ENCODE results near the gene CD79A.

The CD79A gene

DNA sequence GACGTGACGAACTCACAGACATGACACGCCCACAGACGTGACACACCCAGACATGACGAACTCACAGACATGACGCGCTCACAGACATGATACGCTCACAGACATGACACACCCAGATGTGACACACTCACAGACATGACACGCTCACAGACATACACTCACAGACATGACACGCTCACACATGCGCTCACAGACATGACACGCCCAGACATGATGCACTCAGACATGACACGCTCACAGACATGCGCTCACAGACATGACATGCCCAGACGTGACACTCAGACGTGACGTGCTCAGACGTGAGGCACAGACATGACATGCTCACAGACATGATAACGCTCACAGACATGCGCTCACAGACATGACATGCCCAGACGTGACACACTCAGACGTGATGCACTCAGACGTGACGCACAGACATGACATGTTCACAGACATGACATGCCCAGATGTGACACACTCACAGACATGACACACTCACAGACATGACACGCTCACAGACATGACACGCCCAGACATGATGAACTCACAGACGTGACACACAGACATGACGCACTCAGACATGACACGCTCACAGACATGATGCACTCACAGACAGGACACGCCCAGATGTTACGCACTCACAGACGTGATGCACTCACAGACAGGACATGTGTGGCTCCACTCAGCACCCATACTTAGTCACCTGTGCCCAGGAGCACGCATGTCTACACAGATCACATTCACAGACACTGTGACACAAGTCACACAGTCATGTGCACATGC lies 43.1 kb downstream of the CD79A start:
- no peak overlapping the region for H3K9ac ChIP-seq
- peak overlapping the region in 8 of 11 experiments; percentile 73 to 91 (median 87); a peak in 15 of 22 replicates for H3K4me2 ChIP-seq
- no peak for TF ChIP-seq Cebpa-rat (IDR thresholded peaks at IDR 0.05)
- peaks cover 57 to 74% (median 72%) of the 10 kb centered on the region in 11 experiments for H3K27me3 ChIP-seq
- H3K9me3 ChIP-seq (replicated peaks in 1 of 11) = no peaks in the 10 kb centered on the region
- no peak overlapping the region for H3K4me3 ChIP-seq
- peaks cover 0 to 15% (median 5%) of the 10 kb centered on the region in 11 experiments; a peak in 10 of 22 replicates for H4K20me1 ChIP-seq
- no peak overlapping the region for H3K27ac ChIP-seq
- no peaks in the 10 kb centered on the region for H3K36me3 ChIP-seq
- H3K4me1 ChIP-seq = peaks cover 23 to 29% (median 26%) of the 10 kb centered on the region in 10 experiments

DNA sequence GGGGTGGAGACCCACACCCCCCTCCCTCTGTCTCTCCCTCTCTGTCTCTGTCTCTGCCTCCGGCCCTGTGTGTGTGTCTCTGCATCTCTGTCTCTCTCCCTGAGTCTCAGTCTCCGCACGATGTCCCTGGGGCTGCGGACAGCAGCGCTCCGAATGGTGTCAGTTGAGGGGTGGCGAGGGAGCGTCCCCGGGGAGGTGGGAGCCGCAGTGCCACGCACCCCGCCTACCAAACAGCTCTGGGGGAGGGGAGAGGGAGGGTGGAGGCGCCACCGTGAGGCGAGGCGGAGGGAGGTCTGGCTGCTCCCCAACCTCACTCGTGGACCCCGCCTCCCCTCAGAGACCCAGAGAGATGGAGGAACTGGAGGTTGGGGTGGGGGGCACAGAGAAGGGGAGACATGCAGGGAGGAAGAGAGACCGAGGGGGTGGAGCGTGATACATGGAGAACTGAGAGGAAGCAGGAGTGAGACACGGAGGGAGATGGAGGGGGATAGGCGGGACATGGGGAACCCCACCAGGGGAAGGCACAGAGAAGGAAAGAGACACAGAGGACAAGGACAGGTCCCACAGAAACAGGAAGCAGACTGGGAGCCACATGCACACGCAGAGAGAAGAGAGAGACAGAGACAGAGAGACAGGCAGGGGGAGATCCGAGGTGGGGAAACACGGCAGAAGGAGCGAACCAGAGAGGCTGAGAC lies 44.0 kb downstream of the CD79A start:
- TF ChIP-seq Cebpa-rat (IDR thresholded peaks at IDR 0.05) = no peak
- Histone ChIP-seq H3K27me3 (peaks cover 57 to 74% (median 72%) of the 10 kb centered on the region in 11 experiments), H3K27ac (no peak overlapping the region), H3K4me3 (peak overlapping the region in 5 of 10 experiments; percentile 9 to 48 (median 39); a peak in 9 of 20 replicates), H3K36me3 (no peaks in the 10 kb centered on the region), H3K4me2 (peak overlapping the region; percentile 73 to 93 (median 86)), H4K20me1 (peaks cover 0 to 12% (median 0%) of the 10 kb centered on the region in 11 experiments; a peak in 6 of 22 replicates), H3K9me3 (replicated peaks in 1 of 11) (no peaks in the 10 kb centered on the region), H3K9ac (peak overlapping the region in 9 of 11 experiments; percentile 3 to 55 (median 36); a peak in 12 of 22 replicates), H3K4me1 (peaks cover 17 to 23% (median 20%) of the 10 kb centered on the region in 10 experiments)

DNA sequence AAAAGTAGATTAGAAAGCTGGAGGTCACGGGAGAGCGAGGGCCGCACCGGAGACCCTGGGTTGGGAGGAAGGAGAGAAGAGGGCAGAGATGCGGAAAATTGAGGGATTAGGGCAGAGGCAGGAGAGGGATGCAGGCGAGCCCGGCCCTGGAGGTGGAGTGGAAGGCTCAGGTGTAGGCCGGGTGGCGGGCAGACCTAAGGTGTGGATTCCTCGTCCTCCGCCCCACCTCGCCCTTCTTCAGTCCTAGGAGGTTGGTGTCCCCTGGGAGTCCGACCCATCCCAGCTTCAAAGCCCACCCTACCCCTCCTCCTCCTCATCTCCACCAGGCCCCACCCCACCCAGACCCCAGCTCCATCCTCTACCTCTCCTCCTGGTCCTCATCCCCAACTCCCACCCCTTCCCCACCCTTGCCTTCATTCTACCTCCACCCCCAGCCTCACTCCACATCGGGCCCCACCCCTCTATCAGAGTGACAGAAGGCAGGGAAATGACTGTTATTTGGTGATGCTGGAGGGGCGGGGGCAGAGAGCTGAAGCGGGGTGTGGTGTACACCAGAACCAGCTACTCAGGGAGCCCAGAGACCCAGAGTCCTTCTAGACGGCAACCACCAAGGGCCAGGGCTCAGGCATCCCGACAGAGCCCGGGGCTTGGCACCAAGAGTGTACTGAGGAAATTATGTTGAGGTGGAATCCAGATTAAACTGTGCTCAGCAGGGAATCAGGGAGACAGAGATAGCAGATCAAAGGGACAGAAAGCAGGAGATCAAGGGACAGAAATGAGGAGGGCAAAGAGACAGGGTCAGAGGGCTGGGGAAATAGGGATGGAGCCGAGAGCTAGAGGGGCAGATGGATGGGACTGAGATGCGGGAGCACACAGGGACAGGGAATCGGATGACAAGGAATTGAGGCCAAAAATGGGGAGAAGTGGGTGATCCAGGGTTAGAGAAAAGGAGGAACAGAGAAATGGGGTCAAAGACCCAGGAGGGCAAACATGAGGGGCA lies 44.8 kb downstream of the CD79A start:
- no peaks in the 10 kb centered on the region for H3K36me3 ChIP-seq
- peak overlapping the region in 9 of 11 experiments; percentile 3 to 55 (median 36); a peak in 12 of 22 replicates for H3K9ac ChIP-seq

DNA sequence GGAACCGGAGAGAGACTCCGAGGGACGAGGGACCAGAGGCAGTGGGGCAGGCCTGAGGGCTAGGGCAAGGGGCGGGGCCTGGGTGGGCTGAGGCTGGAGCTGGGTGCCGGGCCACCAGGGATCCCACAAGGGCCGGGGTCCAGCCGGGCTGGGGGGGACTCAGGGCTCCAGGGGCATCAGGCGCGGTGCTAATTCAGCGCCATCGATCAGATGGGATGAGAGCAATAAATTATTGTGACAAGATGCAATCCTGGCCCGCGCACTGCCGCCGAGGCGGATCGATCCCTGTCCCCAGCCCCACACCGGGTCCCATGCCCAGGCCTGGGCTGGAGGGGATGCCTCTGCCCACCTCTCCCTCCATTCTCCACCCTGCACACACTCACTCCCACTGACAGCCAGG lies 45.5 kb downstream of the CD79A start:
- H3K4me2 ChIP-seq = peak overlapping the region in 6 of 11 experiments; percentile 7 to 86 (median 26); a peak in 6 of 22 replicates
- peaks cover 61 to 74% (median 72%) of the 10 kb centered on the region in 11 experiments for H3K27me3 ChIP-seq
- peaks cover 0 to 27% (median 5%) of the 10 kb centered on the region in 11 experiments; a peak in 11 of 22 replicates for H4K20me1 ChIP-seq
- no peak for TF ChIP-seq Cebpa-rat (IDR thresholded peaks at IDR 0.05)
- H3K9me3 ChIP-seq (replicated peaks in 1 of 11) = no peaks in the 10 kb centered on the region
- H3K4me3 ChIP-seq = no peak overlapping the region
- H3K36me3 ChIP-seq = no peaks in the 10 kb centered on the region
- H3K4me1 ChIP-seq = peaks cover 17 to 30% (median 23%) of the 10 kb centered on the region in 10 experiments
- no peak overlapping the region for H3K9ac ChIP-seq
- H3K27ac ChIP-seq = no peak overlapping the region

More for the DNA sequence above, 44.8 kb downstream of the CD79A start:
- Histone ChIP-seq H3K4me1 (peaks cover 17 to 23% (median 21%) of the 10 kb centered on the region in 10 experiments), H4K20me1 (peaks cover 0 to 20% (median under 1%) of the 10 kb centered on the region in 11 experiments; a peak in 9 of 22 replicates), H3K27ac (no peak overlapping the region), H3K4me2 (peak overlapping the region; percentile 73 to 93 (median 86)), H3K27me3 (peaks cover 57 to 74% (median 72%) of the 10 kb centered on the region in 11 experiments), H3K9me3 (replicated peaks in 1 of 11) (no peaks in the 10 kb centered on the region), H3K4me3 (peak overlapping the region in 4 of 10 experiments; percentile 16 to 48 (median 39); a peak in 8 of 20 replicates)
- no peak for TF ChIP-seq Cebpa-rat (IDR thresholded peaks at IDR 0.05)

DNA sequence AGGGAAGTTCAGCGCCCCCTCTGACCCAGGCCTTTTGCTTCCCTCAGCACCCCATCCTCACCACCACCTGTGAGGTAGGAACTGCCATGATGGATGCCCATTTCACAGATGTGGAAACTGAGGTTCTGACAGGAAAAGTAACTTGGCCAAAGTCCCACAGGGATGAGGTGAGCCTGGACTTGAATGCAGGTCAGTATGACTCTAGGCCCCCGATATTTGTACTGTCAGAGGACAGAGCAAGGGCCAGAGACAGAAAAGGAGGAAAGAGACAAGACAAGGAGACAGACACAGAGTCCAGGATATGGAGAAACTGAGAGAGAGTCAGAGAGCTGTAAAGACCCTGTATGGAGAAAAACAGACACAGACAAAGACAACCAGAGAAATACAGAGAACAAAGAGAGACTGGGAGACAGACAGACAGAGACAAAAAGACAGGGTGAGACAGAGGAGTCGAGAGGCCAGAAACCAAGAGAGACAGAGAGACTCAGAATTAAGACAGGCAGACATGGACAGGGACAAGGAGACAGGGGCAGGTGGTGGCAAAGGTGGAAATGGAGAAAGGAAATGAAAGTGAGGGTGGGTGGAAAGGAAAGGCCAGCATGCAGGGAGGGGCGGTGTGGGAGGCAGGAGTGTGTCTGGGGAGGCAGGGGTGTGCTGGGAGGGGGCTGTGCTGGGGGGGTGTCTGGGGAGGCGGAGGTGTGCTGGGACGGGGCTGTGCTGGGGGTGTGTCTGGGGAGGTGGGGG lies 46.1 kb downstream of the CD79A start:
- H3K27me3 ChIP-seq = peaks cover 65 to 74% (median 72%) of the 10 kb centered on the region in 11 experiments
- no peaks in the 10 kb centered on the region for H3K36me3 ChIP-seq
- H3K4me2 ChIP-seq = peak overlapping the region in 3 of 11 experiments; percentile 7 to 18 (median 12); a peak in 2 of 22 replicates
- H3K9me3 ChIP-seq (replicated peaks in 1 of 11) = no peaks in the 10 kb centered on the region
- H3K9ac ChIP-seq = no peak overlapping the region
- H4K20me1 ChIP-seq = peaks cover 0 to 29% (median 5%) of the 10 kb centered on the region in 11 experiments; a peak in 11 of 22 replicates
- peaks cover 17 to 32% (median 23%) of the 10 kb centered on the region in 10 experiments for H3K4me1 ChIP-seq
- no peak overlapping the region for H3K27ac ChIP-seq
- no peak overlapping the region for H3K4me3 ChIP-seq
- no peak for TF ChIP-seq Cebpa-rat (IDR thresholded peaks at IDR 0.05)

DNA sequence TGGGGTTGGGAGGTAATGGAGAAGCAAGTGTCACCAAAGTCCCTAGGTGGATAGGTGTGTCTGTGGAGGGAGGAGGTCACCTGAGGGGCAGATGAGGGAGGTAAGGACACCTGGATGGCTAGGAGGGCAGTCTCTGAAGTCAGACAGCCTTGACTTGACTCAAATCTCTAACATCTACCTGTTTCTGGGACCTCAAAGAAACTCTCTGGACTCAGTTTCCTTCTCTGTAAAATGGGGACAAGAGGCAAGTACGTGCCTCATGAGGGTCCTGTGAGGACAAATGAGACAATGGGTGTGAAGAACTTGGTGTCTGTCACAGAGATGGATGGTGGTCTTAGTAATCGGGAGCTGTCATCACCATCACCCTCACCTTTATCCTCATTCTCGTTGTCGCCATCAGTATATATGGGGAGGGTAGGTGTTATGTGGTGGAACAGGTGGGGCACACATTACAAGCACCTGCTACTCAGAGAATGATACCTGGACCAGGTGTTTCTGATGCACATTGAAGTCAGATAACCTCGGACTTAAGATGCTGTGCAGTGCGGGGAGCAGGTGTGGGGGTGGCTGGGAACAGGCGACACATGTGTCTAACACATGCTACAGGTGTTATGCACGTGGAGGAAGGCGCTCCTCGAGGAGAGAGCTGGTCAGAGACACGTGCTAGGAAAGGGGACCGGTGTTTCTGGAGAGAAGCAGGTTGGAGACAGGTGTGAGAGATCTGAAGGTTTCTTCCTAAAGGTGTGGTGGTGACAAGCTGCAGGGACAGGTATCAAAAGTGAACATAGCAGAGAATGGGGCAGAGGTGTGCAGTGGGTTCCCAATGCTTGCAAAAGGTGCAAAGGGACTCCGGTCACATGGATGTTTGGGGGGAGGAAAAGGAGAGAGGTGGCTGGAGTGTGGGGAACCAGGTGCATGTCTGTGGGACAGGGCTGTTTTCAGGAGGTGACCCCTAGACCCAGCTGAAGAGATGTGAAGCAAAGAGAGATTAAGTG lies 47.4 kb downstream of the CD79A start:
- H4K20me1 ChIP-seq = peaks cover 0 to 29% (median 5%) of the 10 kb centered on the region in 11 experiments; a peak in 11 of 22 replicates
- no peaks in the 10 kb centered on the region for H3K9me3 ChIP-seq (replicated peaks in 1 of 11)
- no peak overlapping the region for H3K4me3 ChIP-seq
- H3K9ac ChIP-seq = no peak overlapping the region
- H3K4me2 ChIP-seq = no peak overlapping the region
- no peak for TF ChIP-seq Cebpa-rat (IDR thresholded peaks at IDR 0.05)
- H3K27ac ChIP-seq = no peak overlapping the region
- H3K27me3 ChIP-seq = peaks cover 76 to 85% (median 82%) of the 10 kb centered on the region in 11 experiments
- H3K36me3 ChIP-seq = no peaks in the 10 kb centered on the region
- H3K4me1 ChIP-seq = peaks cover 19 to 40% (median 30%) of the 10 kb centered on the region in 10 experiments
